ENCODE data around the gene SRPK2.
"Not testable (repeated sequence)": the region's sequence is repeated elsewhere in the genome, so short reads cannot be mapped to it uniquely, and the experiment has no call there.

SRPK2 gene

DNA sequence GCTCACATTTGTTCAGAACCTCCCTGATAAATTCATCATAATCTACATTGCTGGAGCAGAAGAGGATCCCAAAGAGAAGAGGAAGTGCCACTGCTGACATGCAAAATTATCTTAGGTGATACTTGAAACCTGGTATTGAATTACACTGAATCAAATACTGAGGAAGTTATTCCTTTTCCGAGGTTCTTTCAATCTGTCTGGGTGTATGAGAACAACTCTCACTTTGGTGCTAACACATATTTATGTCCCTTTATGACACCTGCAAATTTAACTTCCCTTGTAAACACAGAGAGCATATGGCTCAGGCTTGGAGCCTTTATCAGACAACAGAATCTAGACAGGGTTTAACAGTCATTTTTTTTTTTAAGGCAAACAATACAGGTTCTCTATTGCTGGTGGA, 131.4 kb downstream of the SRPK2 start:
- no peak for FAIRE-seq

DNA sequence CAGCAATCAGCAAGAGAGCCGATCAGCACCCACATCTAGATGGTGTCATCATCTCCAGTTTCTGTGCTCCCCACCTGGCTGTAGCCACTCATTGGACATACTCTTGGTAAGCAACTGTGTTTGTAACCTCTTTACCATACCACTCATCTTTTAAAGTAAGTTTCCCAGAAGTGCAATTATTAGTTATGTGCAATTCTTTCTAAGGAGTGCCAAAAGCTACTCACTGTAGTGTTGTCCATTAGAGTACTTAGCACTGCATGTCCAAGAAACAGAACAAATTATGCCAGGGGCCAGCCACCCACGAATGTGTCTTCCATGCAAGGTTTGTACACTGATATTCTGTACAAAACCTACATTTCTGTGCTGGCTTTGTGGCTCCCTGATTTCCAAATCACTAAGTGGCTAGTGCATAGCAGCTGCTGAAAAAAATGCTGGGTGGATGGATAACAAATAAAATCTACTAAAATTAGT, 131.9 kb downstream of the SRPK2 start:
- FAIRE-seq = no peak

DNA sequence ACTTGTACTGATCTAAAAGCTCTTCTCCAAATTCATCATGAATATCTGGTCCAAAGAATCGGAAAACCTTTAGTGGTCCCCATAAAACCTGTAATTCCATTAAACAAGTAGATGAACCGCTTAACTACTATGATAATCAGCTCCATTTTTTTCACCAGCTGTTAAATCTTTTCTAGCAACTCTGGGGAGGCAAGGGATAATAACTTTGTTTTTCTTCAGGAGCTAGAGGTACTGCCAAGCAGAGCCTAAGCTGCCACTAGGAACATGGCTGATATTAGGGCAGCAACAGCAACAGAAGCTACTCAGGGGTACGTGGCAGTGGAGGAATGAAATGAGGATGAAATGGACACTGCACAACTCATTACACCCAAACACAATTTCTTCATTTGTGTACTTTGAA, 138.0 kb downstream of the SRPK2 start:
- no peak for FAIRE-seq

DNA sequence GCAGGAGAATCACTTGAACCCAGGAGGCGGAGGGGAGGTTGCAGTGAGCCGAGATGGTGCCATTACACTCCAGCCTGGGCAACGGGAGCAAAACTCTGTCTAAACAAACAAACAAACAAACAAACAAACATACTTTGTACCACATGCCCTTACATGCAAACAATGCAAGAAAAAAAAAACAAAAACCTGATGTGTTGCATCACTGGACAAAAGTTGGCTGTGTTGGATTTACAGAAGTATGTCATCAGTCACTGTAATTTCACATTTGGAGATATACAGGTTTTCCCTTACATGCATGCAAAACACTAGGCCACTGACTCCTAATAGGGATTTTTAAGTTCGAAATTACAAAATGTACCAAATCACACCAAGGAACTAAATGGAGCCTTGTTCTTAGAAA, 138.5 kb downstream of the SRPK2 start:
- no peak for FAIRE-seq

DNA sequence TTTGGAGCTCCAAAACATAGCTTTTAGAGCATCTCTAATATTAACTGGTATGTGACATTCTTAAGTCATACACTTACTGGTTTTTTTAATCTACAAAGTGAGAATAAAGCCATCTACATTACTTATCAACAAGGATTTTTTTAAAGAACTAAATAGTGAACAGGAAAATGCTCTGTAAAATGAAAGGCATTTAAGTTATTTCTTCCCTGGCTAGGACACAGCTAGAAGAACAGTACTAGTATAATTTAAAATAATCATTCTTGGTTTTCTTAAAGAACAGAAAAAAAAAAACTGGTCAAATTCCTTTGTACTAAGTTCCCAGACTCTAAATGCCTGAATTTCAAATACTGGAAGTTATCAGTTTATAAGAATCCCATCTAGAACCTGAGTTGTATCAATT, 139.5 kb downstream of the SRPK2 start:
- peak; percentile 24 for FAIRE-seq

DNA sequence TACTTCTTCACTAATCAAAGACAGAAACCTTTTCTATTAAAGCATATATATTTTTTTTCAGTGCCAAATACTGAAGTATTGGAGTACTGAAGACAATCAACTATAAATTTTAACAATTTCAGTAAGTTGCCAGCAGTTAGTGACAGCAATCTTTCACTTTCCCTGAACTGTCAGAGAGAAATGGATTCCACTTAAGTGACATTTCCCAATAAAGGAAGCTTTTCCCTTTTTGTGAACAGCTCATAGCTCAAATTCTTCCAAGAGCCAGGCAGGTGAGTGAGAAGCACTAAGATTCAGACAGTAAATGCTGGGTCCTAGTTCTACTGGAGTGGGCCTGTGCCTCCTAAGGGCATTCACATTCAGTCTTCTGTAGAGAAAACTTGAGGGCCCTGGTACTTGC, 142.0 kb downstream of the SRPK2 start:
- no peak for FAIRE-seq

DNA sequence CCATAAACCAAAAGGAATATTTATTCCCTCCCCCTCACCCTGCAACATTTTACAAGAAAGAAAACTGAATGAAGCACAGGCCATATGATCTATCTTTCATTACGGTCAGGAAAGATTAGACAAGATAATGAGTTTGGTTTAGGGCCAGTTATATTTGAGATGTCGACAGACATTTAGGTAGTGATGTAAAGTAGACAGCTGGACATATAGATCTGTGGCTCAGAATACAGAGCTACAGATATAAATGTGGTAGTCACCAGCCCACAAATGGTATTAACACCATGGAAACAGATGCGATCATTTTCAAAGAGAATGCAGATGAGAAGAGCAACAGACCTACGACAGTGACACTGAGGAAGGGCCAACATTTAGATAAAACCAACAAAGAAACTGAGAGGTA, 142.5 kb downstream of the SRPK2 start:
- FAIRE-seq = no peak

DNA sequence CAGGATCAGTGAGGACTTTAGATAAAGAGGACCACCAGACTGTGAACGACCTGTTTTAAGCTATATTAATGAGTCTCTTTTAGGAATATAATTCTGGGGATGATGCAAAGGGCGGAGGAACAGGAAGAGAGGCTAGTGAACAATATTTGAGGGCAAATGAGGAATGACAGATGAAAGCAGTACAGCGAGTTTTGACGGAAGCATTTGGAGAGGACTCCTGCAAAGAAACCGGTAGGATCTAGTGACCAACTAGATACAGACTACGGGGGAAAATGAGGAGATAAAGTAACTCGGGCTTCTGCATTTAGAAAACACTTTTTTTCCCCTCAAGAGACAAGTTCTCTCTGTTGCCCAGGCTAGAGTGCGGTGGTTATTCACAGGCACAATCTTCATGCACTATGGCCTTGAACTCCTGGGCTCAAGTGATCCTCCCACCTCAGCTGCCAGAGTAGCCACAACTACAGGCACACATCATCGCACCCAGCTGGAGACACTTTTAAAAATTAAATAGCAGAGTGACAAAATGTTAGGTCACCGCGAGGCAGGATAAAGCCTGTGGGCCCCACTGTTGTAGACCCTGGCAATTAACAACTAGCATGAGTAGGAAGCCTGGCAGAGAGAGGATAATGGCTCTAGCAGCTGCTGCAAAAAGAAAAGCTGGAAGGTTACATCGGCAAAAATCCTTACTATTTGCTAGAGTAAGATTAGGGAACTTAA, 143.2 kb downstream of the SRPK2 start:
- peak; percentile 9 for FAIRE-seq

DNA sequence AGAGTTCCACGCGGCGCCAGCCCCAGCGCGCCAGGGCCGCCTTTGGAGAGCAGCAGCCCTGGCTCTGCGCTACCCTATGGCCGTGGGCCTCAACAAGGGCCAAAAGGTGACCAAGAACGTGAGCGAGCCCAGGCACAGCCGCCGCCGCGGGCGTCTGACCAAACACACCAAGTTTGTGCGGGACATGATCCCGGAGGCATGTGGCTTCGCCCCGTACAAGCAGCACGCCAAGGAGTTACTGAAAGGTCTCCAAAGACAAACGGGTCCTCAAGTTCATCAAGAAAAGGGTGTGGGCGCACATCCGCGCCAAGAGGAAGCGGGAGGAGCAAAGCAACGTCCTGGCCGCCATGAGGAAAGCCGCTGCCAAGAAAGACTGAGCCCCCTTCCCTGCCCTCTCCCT, 144.1 kb downstream of the SRPK2 start:
- no peak for FAIRE-seq

DNA sequence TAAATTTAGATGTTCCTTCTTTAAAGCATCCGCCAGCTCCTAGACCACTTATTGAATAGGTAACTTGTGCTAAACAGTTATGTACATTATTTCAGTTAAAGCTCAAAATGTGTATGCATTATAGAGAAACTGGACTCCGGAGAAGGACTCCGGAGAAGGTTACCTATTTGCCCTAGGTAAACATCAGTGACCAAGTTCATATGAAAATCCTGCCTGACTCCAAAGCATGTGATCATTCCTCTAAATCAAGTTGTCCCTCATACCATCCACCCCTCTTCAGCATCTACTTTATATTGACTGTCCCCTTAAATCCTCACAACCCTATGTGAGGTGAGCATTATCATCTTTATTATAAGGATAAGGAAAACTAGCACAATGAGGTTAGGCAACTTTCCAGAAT, 147.5 kb downstream of the SRPK2 start:
- no peak for FAIRE-seq

DNA sequence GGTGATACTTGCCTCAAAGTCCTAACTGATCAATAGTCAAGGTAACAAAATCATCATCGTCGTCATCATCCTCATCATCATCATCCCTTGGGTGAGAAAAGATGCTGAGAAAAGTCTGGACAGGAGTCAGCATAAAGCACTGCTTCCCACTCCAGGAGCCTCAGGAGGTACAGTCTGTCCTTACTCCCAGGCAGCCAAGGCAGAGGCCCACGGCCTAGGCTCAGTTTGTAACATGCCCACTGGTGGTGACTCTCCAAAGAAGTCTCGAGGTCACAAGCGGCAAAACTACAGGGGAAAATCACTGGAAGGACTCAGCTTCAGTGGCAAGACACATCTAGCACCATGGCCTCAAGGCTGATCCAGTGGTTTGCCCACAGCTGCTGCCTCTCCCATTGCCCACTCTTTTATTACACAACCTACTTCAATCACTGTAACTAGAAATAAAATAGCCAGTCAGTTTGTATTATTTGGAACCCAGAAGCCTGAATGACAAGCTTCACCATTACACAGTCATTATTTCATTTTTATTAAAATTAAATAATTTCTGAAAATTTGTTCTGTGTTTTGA, 150.4 kb downstream of the SRPK2 start:
- FAIRE-seq = no peak

DNA sequence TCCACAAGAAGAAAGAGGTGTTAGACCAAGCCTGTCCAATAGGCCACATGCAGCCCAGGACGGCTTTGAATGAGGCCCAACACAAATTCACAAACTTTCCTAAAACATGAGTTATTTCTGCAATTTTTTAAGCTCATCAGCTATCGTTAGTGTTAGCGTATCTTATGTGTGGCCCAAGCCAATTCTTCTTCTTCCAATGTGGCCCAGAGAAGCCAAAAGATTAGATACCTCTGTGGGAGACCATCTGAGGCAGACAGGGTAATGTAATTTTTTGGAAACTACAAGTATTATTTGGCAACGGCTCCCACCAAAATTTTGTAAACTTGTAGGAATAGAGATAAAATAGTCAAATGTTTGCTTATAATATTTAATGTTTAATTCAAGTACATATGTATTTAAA, 153.8 kb downstream of the SRPK2 start:
- FAIRE-seq = no peak

DNA sequence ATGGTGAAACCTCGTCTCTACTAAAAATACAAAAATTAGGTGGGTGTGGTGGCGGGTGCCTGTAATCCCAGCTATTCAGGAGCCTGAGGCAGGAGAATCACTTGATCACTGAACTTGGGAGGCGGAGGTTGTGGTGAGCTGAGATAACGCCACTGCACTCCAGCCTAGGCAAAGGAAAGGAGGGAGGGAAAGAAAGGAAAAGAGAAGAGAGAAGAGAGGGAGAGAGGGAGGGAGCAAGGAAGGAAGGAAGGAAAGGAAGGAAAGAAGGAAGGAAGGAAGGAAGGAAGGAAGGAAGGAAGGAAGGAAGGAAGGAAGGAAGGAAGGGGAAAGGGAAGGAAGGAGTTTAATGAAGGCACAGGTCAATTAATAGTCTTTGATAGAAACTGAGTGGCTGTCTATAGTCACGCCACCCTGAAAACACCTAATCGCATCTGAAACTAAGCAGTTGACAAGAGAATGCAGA, 155.9 kb downstream of the SRPK2 start:
- not testable (repeated sequence) for FAIRE-seq

DNA sequence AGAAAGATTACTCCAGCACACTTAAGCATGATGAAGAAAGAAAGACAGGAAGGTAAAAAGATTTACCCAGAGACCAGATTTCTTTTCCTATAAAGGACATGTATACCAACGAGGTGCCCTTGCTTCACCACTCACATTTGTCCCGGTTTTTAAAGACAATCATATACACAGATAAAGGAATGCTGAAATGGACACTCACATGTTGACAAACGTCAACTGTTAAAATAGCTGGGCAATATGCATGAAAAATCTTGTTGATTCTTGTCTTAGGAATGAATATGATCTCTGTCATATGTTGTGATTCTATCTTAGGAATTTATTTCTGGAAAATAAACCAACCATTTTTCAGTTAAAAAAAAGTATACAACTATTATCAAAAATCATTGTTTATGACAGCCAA, 158.2 kb downstream of the SRPK2 start:
- FAIRE-seq = no peak

DNA sequence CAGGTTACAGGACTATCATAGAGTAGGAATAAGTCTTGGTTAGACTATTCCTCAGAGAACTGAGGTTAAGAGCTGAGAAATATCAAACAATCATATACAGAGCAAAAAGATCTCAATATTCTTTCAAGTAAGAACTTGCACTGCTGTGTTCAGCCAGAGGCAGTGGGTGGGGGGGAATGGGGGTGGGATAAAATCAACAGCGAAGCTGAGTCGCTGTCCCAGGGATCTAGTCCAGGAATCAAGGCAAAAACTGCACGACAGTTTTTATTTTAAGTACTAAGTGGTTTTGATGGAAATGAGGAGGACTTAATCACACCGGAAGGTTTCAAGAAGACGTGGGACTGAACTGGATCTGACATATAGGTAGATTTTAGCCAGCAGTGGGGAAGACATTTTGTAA, 159.1 kb downstream of the SRPK2 start:
- FAIRE-seq = no peak

DNA sequence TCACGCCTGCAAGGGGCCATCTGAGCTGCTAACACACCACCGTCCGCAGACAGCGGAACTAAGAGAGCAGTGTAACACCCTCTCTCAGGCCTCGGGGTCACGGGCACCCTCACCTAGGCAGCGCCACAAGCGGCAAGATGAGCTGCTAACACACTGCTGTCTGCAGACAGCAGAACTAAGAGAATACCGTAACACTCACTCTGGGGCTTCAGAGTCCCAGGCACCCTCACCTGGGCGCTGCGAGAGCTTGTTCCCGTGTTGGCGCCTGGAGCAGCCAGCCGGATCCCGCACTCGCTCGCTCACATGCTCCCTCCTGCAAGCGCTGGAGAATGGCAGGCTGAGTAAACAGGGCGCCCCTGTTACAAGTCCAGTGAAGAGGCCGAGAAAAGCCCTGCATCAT, 160.2 kb downstream of the SRPK2 start:
- FAIRE-seq = no peak

DNA sequence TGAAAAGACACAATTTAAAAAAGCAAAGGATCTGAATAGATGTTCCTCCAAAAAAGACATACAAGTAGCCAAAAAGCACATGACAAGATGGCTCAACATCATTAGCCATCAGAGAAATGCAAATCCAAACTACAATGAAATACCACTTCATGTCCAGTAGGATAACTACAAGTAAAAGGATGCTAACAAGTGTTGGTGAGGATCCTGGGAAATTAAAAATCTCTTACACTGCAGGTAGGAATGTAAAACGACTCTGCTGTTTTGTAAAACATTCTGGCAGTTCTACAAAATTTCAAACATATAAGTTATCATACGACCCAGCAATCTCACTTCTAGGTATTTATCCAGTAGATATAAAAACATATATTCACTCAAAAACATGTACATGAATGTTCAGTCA, 161.3 kb downstream of the SRPK2 start:
- no peak for FAIRE-seq

DNA sequence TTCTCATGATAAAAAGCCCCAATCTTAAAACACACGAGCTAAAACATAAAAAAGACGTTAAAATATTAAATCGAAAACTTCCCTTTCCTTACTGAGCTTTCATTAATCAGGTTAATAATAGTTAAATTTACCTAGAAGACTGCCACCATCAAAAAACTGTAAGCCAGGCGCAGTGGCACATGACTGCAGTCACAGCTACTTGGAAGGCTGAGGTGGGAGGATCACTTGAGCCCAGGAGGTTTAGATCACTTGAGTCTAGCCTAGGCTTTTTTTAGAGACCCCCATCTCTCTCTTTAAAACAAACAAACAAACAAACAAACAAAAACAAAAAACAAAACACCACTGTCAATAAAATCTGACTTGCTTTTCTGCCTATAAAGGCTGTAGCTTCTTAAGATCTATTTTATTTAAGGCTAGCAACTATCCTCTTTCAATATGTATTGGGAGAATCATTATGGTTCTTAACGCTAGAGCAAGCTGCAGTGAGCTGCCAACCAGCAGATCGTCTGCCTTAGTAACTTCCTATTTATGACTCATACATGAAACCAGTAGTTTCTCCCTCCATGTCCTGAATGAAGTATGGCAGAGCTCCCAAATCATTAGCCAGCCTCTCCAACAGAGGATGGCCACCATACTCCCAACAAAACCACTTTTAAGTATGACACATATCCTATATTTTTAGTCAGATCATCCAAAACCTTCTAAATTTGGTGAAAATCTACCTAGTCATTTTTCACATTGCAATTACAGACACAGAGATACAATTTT, 163.7 kb downstream of the SRPK2 start:
- peak; percentile 99 for FAIRE-seq

DNA sequence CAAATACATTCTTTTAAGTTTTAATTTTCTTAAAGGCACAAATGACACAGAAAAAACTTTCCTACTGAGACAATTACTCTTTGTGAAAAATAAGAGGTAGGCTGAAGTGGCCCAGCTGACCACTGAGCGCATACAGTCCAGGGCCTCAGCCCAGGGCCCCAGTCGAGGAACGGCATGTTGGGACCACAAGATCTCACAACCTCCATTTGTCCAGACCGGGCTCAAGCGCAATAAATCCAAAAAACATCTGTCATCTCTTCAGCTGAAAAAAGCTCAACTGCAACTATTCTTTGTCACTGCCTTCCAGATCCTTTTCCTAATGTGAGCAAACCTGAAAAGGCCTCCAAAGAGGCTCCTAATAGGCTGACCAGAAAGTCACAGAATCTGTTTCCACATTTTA, 165.8 kb downstream of the SRPK2 start:
- FAIRE-seq = no peak

DNA sequence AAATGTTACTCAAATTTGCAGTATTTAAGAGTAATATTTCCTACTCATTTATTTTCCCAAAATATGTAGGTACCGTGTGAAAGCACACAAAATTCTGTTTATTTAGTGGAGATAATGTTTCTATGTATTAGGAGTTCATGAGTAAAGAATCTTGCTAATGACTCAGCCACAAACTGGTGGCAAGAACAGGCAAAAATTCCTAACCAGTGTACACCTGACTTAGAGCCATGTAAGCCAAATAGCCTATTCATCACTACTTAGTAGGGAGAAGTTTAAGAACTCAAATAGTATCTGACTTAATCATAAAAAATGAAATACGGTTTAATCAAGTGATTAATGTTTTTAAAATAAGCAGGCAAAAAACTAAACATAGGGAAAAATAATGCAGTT, 169.0 kb downstream of the SRPK2 start:
- FAIRE-seq = no peak

DNA sequence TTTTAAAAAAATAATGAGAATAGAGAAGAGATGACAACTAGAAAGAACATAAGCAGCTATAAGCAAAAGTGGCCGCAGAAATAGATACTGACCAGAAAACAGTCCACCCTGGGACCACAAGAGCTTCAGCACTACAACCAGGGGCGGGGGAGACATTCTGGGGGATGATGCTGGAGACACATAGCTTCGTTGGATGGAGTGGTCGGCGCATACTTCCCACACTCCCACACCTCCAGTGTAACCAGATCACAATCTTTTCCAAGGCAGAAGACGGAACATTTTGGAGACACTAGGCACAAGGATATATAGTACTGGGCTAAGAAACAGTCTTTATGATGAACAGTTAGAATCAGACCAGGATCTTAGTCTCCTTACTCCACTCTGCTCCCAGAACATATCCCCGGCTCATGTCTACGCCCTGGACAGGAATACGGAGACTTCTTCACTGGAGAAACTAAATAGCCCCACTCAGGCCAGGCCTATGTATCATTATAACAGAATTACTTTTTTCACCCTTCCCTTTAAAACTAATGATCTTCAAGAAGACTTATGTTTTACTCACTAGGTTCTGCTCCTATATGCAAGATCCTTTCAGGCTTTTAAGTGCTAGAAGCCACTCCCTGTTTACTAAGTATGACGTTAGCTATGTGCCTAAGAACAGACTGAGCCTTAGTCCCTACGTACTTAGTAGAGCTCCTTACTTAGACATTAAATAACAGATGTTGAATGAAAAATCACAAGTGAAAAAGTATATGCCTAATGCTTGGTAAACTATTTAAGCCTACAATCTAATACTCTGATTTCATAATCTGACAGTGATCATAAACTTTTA, 169.6 kb downstream of the SRPK2 start:
- no peak for FAIRE-seq

DNA sequence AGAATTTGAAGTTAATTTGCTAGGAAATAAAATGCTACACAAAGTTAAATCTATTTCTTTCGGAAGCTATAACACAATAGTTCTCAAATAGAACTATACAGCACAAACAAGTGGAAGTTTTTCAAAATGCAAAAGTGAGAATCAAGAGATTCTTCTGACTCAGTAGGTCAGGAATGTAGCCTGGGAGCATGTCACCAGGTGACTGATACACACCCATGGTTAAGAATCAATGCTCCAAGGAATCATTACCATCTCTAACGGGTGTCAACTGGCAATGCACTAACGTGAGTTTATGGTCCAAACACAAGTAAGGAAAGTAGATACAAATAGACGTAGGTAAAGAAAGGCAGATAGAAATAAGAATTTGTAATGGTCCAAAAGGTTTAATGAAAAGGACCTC, 170.5 kb downstream of the SRPK2 start:
- FAIRE-seq = no peak

DNA sequence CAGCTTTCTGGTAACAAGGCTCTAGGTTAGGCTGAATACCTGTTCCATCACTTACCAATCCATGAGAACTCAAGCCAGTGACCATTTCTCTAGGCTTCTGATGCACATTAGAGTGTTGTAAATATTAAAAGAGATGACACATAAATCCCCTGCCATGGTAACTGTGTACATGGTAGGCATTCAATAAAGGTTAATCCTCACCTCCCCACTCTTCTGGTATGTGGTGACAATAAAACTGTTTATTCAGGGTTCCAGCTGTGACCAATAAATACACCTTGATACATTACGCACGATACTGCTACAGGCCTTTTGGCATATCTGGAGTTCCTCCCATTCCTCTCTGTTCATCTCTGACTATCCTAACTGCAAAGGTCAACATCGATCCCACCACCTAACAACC, 171.9 kb downstream of the SRPK2 start:
- FAIRE-seq = no peak
